Stimulated activated CD4-positive, alpha-beta T cell treated with anti-CD3 and anti-CD28 coated beads, Interleukin-4, amount 100 ng/mL, for 48 hours (primary cell): ENCODE measurements around the gene KCNT2.
"Not testable (repeated sequence)": the region's sequence is repeated elsewhere in the genome, so short reads cannot be mapped to it uniquely, and the experiment has no call there.

Source experiments
- DNase-seq, 2 donors: peaks; one replicate each; pipeline ENCODE4 v3.0.0-alpha.2; 2020; ENCODE audit warnings: low read depth in 2 of 2

The KCNT2 gene

DNA sequence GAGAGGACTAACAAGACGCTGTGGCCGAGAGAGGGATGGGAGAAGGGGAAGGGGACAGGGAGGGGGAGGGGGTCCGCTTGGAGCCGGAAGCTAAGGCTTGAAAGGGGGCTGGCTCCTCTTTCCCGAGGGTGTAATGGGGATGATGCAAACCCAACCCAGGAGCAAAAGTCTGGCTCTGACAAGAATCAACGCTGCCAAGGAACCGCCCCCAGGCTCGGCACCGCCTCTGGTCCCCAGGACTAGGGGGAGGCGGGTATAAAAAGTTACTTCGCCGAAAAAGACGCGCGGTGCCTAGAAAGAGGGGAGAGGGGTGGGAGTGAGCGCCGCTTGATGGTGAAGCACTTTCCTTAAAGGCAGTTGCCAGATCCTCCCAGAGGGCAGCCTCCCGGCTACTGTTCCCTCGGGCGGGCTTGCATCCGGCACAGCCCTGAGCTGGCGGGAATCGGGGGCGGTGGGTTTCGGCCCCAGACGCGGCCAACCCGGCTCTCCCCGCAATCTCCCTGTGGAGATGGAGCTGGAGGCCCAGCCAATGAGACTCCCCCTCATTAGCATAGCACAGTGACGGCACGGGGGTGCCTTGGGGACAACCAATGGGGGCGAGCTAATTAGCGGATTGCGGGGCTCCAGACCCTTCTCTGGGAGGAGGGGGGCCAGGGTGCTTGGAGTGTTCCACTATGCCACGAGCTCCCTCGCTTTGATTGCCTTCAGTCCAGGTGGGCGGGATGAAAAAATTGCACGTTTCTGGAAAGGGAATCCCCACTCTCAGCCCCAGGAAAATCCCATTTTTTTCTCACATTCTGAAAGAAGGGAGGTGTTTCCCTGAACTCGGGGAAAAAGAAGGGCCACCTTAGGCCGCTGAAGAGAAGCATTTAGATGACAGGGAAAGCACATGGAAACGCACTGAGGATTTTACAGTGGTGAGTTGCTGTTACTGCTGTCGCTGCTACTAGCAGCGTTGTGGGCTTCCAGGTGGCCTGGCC lies at the start of gene KCNT2:
Gene KCNT2, minus strand, starts transcription at position 51 of the 980 bp plus-strand sequence. CDS start 131 bp downstream, outside the sequence.
- DNase-seq = no peak

DNA sequence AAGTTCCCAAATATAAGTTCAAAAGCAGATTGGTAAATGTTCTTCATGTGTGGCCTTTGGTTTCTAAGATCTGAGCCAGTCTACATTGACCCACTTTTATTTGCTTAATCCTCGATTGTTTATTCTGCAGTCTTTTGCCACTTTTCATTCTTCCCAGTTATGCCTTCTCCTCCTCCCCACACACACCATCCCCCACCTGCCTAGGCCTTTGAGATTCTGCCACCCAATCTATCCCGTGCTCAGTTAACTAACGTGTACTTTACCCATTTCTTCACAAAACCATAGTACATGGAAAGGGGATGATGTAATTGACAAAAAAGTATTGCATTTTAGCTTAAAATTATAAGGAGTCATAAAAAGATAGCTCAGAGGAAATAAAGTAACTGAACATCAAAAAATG lies 47.3 kb upstream of the KCNT2 start:
- no peak for DNase-seq

DNA sequence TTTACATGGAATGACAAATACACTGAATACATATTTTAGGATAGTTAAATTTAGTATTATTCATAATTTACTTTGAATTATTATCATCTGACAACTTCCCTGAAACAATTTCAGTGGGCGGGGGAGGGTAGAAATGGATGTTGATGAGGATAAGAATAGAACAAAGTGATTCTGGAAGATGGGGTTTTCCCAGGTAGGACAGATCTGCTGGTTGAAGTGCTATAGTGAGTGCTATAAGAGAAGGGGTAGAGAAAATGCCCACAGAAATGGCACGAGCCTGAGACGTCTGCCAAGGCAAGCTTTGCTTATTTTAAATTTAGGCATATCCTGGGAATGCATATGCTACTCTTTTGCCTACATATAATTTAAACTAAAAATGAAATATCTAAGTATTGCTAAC lies 46.8 kb upstream of the KCNT2 start:
- DNase-seq = no peak

DNA sequence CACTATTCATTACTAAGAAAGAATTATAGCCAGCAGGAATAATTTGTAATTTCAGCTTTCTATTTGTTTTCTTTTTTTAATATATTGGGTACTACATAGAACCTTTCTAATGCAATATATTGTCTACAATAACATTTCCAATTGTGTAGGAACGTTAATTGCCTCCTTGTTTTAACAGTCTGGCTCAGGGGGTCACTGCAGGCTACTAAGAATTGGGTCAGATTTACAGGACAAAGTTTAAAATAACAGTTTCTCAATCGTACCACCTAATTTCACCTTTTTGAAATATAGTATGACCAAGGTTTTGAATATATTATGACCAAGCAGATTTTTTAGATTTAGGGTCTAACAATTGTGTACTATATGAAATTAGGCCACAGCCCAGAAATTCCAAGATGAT lies 46.0 kb upstream of the KCNT2 start:
- DNase-seq = no peak

GRCh38 chr1:196651637-196652215 lies 43.5 kb upstream of the KCNT2 start, which contains the start of gene CFH:
CFH (plus strand) TSS chr1:196652043; CDS start chr1:196652118, 75 bp downstream.
- DNase-seq = no peak

GRCh38 chr1:196651079-196651478 lies 42.8 kb upstream of the KCNT2 start:
- DNase-seq = no peak

DNA sequence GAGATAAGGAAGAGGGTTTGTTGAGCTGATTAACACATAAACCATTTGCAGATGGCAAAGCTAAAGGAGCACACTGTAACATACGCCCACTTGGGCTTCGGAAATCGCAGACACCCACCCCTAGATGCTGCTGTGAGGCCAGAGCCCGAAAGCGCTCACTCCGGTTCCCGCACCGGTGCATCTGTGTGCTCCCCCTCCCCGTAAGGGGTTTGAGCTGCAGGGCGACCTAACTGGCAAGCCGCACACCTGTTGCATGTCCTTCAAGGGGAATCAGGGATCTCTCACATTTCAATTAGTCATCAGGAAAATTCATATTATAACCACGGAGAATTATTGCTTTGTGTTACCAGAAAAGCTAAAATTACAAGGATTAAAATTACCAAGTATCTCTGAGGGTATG lies 42.2 kb upstream of the KCNT2 start:
- DNase-seq = no peak

DNA sequence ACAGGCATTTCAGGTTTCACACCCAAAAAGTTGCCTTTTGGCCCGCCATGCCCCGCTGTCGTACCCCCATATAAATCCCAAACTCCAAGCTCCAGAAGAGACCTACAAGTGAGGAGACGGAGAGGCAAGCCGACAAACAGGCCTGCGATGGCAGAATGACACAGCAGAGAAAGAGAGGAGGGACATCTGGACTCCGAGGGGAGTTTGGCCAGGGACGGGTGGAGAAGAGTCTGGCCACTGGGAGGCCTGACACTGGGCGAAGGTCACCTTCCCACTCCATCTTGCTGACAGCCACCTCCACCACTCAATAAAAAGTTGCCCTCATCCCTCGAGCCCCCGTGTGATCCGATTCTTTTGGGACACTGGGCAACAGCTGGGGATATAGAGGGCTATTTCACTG lies 41.8 kb upstream of the KCNT2 start:
- DNase-seq = no peak

DNA sequence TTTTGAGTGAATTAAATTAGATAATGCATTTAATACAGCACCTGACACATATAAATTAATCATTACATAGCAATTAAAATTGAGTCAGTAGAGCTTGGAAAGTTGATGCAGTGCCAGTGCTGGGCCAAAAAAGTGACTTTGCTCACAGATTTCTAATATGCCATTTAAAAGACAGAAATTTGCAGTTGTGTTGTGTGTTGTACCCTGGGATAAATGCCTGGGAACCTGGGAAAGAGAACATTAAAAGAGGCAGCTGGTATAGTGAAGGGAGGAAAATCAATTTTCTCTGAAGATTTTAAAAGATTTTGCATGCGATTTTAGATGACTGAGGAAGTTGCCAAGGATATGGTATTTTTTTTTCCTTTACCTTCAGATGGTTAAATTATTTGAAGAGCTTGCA lies 32.7 kb upstream of the KCNT2 start:
- DNase-seq = no peak

DNA sequence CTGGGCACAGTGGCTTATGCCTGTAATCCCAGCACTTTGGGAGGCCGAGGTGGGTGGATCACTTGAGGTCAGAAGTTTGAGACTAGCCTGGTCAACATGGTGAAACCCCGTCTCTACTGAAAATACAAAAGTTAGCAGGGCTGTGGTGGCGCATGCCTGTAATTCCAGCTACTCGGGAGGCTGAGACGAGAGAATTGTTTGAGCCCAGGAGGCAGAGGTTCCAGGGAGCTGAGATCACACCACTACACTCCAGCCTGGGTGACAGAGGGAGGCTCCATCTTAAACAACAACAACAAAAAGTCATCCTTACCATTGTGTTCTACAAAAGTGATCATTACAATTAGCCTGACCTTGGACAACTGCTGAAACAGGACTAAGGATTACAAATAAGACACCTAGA lies 31.1 kb upstream of the KCNT2 start:
- DNase-seq = not testable (repeated sequence)

DNA sequence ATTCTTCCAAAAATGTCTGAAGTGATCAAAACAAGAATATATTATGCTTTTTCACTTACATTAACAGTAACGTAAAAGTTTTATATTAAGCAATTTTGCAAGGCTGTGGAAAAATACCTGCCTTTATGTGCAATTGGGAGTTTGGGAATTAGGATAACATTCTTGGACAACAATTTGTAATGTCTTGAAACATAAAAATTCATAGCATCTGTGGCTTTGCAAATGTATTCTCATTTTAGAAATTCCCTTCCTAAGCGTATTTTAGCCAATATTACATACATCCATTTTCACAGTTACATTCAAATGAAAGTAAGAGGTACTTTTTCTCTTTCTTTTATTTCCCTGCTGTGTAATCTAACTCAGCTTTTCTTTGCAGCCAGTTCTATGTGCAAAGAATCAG lies 30.2 kb upstream of the KCNT2 start:
- no peak for DNase-seq

DNA sequence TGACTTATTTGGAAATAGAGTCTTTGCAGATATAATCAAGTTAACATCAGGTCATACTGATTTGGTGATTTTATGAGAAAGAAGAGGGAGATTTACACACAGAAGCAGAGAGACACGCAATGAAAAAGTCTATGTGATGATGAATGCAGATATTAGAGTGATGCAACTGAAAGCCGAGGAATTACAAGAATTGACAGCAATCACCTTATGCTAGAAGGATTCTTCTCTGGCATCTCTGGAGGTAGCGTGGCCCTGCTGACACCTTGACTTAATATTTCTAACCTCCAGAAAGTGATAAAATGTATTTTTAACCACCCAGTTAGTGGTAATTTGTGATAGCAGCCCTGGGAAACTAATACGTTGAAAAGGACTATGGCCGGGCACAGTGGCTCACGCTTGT lies 29.4 kb upstream of the KCNT2 start:
- DNase-seq = no peak

DNA sequence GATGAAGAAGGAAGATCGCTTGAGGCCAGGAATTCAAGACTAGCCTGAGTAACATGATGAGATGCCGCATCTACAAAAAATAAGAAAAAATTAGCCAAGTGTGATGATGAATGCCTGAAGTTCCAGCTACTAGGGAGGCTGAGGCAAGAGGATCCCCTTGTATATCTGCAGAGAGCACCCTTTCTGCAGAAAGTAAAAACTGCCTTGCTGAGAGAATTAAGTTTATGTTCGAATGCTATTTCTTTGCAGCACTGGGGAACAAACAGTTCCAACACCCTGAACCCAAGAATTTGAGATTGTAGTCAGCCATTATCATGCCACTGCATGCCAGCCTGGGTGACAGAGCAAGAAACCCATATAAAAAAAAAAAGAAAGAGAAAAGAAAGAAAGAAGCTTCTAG lies 20.6 kb upstream of the KCNT2 start:
- no peak for DNase-seq

- DNase-seq = no peak
These were observed 14.8 kb upstream of the KCNT2 start for GRCh38 chr1:196623079-196623478.

- no peak for DNase-seq
These were observed 11.5 kb upstream of the KCNT2 start for GRCh38 chr1:196619721-196620120.

- no peak for DNase-seq
These were observed 3.6 kb upstream of the KCNT2 start for GRCh38 chr1:196611873-196612272.

- no peak for DNase-seq
These were observed 1.1 kb upstream of the KCNT2 start for GRCh38 chr1:196609370-196609737.

GRCh38 chr1:196607981-196608380 lies 259 bp downstream of the KCNT2 start:
- DNase-seq = no peak

GRCh38 chr1:196603651-196604050 lies 4.6 kb downstream of the KCNT2 start:
- DNase-seq = no peak

GRCh38 chr1:196598942-196599748 lies 9.1 kb downstream of the KCNT2 start:
- no peak for DNase-seq

GRCh38 chr1:196594700-196595099 lies 13.5 kb downstream of the KCNT2 start:
- DNase-seq = no peak

GRCh38 chr1:196593955-196594354 lies 14.3 kb downstream of the KCNT2 start:
- no peak for DNase-seq
